ENCODE results near the gene MINDY1. TPM values are rescaled to one million over a fixed set of nuclear protein-coding genes. Genes with fewer than 3 reads are reported as not detected.

MINDY1 gene
- total RNA-seq, 1 experiment from 2014 or later = 6.8 TPM

DNA sequence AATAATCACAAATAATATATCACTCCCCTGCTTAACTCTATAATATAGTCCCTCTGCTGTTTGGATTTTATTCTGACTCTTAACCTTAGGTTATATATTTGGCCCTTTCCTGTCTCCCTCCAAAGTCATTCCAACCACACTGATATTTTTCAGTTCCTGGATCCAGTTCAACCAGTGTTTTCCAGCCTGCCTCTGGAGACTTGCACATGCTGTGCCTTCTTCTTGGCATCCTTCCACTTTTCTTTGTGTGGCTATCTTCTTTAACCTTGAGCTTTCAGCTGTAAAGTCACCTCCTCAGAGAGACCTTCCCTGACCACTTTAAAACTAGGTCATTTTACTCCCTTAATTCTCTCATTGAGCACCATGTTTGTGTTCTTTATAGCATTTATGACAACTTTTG is 51.4 kb downstream of the MINDY1 start:
- TF ChIP-seq, protein P1, sequence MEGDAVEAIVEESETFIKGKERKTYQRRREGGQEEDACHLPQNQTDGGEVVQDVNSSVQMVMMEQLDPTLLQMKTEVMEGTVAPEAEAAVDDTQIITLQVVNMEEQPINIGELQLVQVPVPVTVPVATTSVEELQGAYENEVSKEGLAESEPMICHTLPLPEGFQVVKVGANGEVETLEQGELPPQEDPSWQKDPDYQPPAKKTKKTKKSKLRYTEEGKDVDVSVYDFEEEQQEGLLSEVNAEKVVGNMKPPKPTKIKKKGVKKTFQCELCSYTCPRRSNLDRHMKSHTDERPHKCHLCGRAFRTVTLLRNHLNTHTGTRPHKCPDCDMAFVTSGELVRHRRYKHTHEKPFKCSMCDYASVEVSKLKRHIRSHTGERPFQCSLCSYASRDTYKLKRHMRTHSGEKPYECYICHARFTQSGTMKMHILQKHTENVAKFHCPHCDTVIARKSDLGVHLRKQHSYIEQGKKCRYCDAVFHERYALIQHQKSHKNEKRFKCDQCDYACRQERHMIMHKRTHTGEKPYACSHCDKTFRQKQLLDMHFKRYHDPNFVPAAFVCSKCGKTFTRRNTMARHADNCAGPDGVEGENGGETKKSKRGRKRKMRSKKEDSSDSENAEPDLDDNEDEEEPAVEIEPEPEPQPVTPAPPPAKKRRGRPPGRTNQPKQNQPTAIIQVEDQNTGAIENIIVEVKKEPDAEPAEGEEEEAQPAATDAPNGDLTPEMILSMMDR (conservative IDR thresholded peaks at IDR 0.05) = no peak
- no peak overlapping the region for H3K14ac ChIP-seq (ENCODE audit: insufficient read depth, low read length)
- H2AK5ac ChIP-seq (ENCODE audit: insufficient read length, low read length) = no peak overlapping the region
- H3K18ac ChIP-seq (ENCODE audit: insufficient read length, low read depth, low read length) = no peak overlapping the region
- no peak overlapping the region for H2BK15ac ChIP-seq (ENCODE audit: low read depth, low read length)
- no peak overlapping the region for H3K27ac ChIP-seq (ENCODE audit: insufficient read length, low read depth, low read length)
- Mint-ChIP-seq H3K27me3 (ENCODE audit: low read depth) (no peaks in the 10 kb centered on the region), H3K27ac (peak overlapping the region in 1 of 3 experiments; percentile 5; a peak in 2 of 7 replicates), H3K36me3 (ENCODE audit: insufficient read depth in 1 of 3, low read depth in 3 of 3) (peaks cover 35 to 89% (median 78%) of the 10 kb centered on the region in 3 experiments), H3K9me3 (no peaks in the 10 kb centered on the region), H3K4me3 (no peak overlapping the region), H3K4me1 (no peaks in the 10 kb centered on the region)
- H3K4me2 ChIP-seq (ENCODE audit: insufficient read depth, insufficient read length, low read length) = no peak overlapping the region
- H4K8ac ChIP-seq (replicated peaks; ENCODE audit: insufficient read length, low read depth, low read length) = no peak overlapping the region
- H3K9ac ChIP-seq (ENCODE audit: extremely low read depth, insufficient read length, low read length) = no peak overlapping the region
- H2BK5ac ChIP-seq (ENCODE audit: insufficient read length, low read length) = no peak overlapping the region
- H3K4me1 ChIP-seq (ENCODE audit: insufficient read depth, low read length) = no peaks in the 10 kb centered on the region
- no peak overlapping the region for H2BK120ac ChIP-seq (ENCODE audit: low read depth, low read length, poor library complexity, severe bottlenecking)
- H2BK12ac ChIP-seq (ENCODE audit: insufficient read length, low read depth, low read length) = no peak overlapping the region
- H3K9me3 ChIP-seq (ENCODE audit: control insufficient read depth, low read depth, low read length) = no peaks in the 10 kb centered on the region
- no peak overlapping the region for H3K4ac ChIP-seq (ENCODE audit: low read depth, low read length)
- H3T11ph ChIP-seq (ENCODE audit: low read length) = no peak overlapping the region
- no peaks in the 10 kb centered on the region for H3K79me2 ChIP-seq (ENCODE audit: insufficient read depth, low read length)
- no peaks in the 10 kb centered on the region for H3K23me2 ChIP-seq (ENCODE audit: insufficient read length, low read depth, low read length, poor library complexity, severe bottlenecking)
- DNase-seq = no peak
- H4K20me1 ChIP-seq (ENCODE audit: control insufficient read depth, insufficient read depth, insufficient read length) = no peaks in the 10 kb centered on the region
- H2AFZ ChIP-seq (ENCODE audit: low read length) = no peak overlapping the region
- no peak overlapping the region for H2BK20ac ChIP-seq (ENCODE audit: low read depth, low read length, poor library complexity, severe bottlenecking)
- no peak overlapping the region for H4K5ac ChIP-seq (ENCODE audit: insufficient read length, low read depth, low read length)
- H3K56ac ChIP-seq (ENCODE audit: insufficient read length, low read depth, low read length) = no peak overlapping the region
- no peaks in the 10 kb centered on the region for H3K27me3 ChIP-seq (ENCODE audit: insufficient read depth, low read length)
- H3K79me1 ChIP-seq (ENCODE audit: insufficient read depth, low read depth, low read length, poor library complexity, severe bottlenecking) = no peaks in the 10 kb centered on the region
- H4K91ac ChIP-seq (ENCODE audit: insufficient read length, low read depth, low read length) = no peak overlapping the region
- H3K23ac ChIP-seq (ENCODE audit: insufficient read length, low read depth, low read length) = no peak overlapping the region
